Measurements from ENCODE around the gene HEATR1.
"Not testable (repeated sequence)": the region's sequence is repeated elsewhere in the genome, so short reads cannot be mapped to it uniquely, and the experiment has no call there.

Gene HEATR1

DNA sequence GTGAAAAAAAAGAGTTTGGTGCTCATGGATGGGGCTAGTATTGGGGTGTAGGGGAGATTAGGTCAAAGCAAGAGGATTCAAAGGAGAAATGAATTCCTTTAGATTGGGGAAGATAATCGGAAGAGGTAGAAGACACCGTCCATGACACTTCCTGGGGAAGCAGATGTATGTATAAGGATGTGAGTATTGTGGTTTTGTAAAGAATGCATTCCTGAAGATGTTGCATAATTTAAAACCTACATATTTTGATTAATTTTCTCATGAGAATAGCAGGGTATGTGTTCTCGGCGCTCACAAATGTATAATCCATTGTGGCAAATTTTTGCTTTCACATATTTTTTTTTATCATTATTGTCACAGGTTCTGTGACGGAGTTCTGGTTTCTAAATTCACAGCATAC lies 86.0 kb downstream of the HEATR1 start:
- 95% methylated on average over 5 of the region's 5 CpGs for WGBS
- H3K9me3 ChIP-seq (ENCODE audit: insufficient read depth, low read depth, low read length), result no peaks in the 10 kb centered on the region
- no peak overlapping the region for H3K9ac ChIP-seq (ENCODE audit: low read depth, low read length)
- peaks cover 2% of the 10 kb centered on the region; the same call in 1 of the 2 replicates for H3K27me3 ChIP-seq (ENCODE audit: insufficient read depth, low read length)
- H3K36me3 ChIP-seq (ENCODE audit: insufficient read depth, low read length), result no peaks in the 10 kb centered on the region
- no peak overlapping the region for H3K27ac ChIP-seq (ENCODE audit: low read depth, low read length)
- H3K4me3 ChIP-seq (ENCODE audit: low read length), result no peak overlapping the region
- peaks cover 10% of the 10 kb centered on the region; the same call in 1 of the 2 replicates for H3K4me1 ChIP-seq (ENCODE audit: insufficient read depth, low read length)

DNA sequence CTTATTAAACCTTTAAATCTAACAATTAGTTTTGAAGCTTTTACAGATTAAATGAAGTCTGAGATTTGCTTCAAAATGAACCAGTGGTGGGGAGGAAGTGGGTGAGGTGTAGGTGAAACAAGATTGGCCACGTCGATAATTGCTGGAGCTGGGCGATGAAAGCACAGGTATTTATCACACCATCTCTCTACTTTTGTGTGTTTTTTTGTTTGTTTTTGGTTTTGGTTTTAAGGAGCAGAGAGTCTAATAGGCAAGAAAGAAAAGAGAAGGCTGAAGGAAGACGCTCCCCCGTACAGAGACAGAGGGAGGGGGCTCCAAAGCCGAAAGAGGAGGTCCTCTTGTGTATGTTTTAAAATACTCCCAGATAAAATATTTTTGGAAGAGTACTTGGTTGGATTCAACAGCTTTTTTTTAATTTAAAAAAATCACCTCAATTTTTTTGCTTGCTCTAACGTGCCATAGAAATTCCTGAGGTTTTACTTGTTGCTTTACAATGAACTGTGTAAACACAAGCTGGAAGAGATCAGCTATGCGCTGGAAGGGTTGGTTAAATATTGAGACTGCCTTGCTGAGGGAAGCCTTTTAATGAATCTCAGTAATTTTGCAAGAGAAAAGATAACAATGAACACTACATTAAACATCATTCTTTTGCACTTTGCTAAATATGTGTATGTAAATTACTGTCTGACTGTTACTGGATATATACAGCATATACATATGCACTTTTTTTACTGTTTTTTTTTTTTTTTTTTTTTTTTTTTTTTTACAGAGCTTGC lies 87.2 kb downstream of the HEATR1 start:
- H3K9me3 ChIP-seq (ENCODE audit: insufficient read depth, low read depth, low read length), result no peaks in the 10 kb centered on the region
- H3K4me1 ChIP-seq (ENCODE audit: insufficient read depth, low read length), result peaks cover 10% of the 10 kb centered on the region; the same call in 1 of the 2 replicates
- no peak overlapping the region for H3K4me3 ChIP-seq (ENCODE audit: low read length)
- no peaks in the 10 kb centered on the region for H3K27me3 ChIP-seq (ENCODE audit: insufficient read depth, low read length)
- WGBS, result 59% methylated on average over 5 of the region's 8 CpGs
- H3K27ac ChIP-seq (ENCODE audit: low read depth, low read length), result no peak overlapping the region
- H3K36me3 ChIP-seq (ENCODE audit: insufficient read depth, low read length), result no peaks in the 10 kb centered on the region
- no peak overlapping the region for H3K9ac ChIP-seq (ENCODE audit: low read depth, low read length)

DNA sequence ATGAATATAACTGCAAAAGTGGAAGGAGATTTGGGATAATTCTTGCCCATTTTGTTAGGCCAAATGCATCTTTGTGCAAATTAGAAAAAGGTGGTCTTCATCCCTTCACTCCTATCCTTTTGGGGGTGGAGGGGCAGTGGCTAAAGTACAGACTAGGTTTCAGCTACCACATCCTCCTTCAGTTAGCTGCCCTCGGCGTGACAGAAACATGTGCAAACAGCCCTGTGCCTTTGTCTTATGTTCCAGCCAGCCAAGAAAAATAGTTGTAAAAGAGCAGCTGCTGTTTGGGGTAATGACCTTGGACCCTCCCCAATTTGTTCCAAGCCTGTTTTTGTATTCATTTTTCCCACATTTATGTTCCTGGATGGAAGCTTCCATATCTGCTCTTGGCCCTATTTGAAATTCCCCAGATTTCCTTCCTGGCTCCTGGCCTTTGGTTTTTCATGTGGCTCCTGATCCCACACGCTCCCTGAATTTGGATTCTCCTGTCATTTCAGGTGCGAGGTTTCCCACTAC lies 88.8 kb downstream of the HEATR1 start:
- Histone ChIP-seq H3K9me3 (ENCODE audit: insufficient read depth, low read depth, low read length) (no peaks in the 10 kb centered on the region), H3K4me1 (ENCODE audit: insufficient read depth, low read length) (peaks cover 10% of the 10 kb centered on the region; the same call in 1 of the 2 replicates), H3K9ac (ENCODE audit: low read depth, low read length) (no peak overlapping the region), H3K27ac (ENCODE audit: low read depth, low read length) (no peak overlapping the region), H3K36me3 (ENCODE audit: insufficient read depth, low read length) (no peaks in the 10 kb centered on the region), H3K27me3 (ENCODE audit: insufficient read depth, low read length) (no peaks in the 10 kb centered on the region), H3K4me3 (ENCODE audit: low read length) (no peak overlapping the region)
- 92% methylated on average over 4 of the region's 4 CpGs for WGBS

DNA sequence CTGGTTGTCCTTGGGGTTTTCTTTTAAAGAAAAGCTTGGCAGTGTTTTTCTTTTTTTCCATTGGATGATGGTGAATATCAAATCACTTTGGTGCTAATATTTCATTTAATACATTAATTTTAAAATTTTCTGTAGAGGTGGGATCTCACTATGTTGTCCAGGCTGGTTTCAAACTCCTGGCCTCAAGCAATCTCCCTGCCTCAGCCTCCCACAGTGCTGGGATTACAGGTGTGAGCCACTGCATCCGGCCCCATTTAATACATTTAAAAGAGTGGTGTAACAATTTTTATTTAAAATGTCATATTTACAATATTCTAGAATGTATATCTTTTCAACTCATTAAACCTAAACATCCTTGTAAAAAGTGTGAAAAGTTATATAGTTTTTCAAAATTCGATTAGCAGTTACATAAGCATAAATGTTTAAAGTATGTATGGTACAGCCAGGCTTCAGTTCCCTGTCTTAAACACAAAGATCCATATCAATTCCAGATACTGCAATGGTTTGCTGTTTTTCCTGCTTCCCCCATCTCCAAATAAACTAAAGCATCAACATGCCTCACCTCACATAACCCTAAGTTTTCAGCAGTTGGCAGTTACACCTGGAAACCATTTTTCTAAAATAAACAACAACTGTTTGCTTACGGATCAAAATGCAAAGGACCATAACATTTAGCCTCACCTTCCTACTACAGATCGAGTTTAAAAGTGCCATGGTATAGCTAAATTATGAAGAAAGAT lies 89.4 kb downstream of the HEATR1 start:
- H3K9me3 ChIP-seq (ENCODE audit: insufficient read depth, low read depth, low read length), result no peaks in the 10 kb centered on the region
- H3K36me3 ChIP-seq (ENCODE audit: insufficient read depth, low read length), result no peaks in the 10 kb centered on the region
- H3K27ac ChIP-seq (ENCODE audit: low read depth, low read length), result no peak overlapping the region
- 97% methylated on average over 2 of the region's 4 CpGs for WGBS
- peaks cover 10% of the 10 kb centered on the region; the same call in 1 of the 2 replicates for H3K4me1 ChIP-seq (ENCODE audit: insufficient read depth, low read length)
- no peaks in the 10 kb centered on the region for H3K27me3 ChIP-seq (ENCODE audit: insufficient read depth, low read length)
- H3K4me3 ChIP-seq (ENCODE audit: low read length), result no peak overlapping the region
- no peak overlapping the region for H3K9ac ChIP-seq (ENCODE audit: low read depth, low read length)

DNA sequence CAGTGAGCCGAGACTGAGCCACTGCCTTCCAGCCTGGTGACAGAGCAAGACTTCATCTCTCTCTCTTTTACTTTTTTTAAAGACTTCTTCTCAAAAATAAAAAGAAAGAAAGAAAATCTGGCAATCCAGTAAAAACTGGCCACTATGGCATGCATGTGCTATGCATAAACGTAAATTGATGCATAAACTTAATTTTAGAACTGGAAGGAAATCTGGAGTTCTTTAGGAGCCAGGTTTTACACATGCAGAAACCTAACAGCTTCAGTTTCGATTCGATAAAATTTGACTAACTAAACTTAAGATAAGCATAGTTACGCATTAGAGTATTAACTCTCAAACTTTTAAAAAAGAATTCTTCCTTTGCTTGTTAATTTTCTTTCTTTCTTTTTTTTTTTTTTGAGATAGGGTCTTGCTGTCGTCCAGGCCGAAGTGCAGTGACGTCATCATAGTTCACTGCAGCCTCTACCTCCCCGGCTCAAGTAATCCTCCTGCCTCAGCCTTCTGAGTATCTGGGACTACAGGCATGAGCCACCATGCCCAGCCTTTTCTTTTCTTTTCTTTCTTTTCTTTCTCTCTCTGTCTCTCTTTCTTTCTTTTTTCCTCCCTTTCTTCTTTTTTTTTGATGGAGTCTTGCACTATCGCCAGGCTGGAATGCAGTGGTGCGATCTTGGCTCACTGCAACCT lies 92.4 kb downstream of the HEATR1 start:
- H3K9ac ChIP-seq (ENCODE audit: low read depth, low read length), result no peak overlapping the region
- no peaks in the 10 kb centered on the region for H3K36me3 ChIP-seq (ENCODE audit: insufficient read depth, low read length)
- H3K27ac ChIP-seq (ENCODE audit: low read depth, low read length), result no peak overlapping the region
- H3K27me3 ChIP-seq (ENCODE audit: insufficient read depth, low read length), result no peaks in the 10 kb centered on the region
- H3K4me1 ChIP-seq (ENCODE audit: insufficient read depth, low read length), result peaks cover 4% of the 10 kb centered on the region; the same call in 1 of the 2 replicates
- H3K4me3 ChIP-seq (ENCODE audit: low read length), result no peak overlapping the region
- H3K9me3 ChIP-seq (ENCODE audit: insufficient read depth, low read depth, low read length), result no peaks in the 10 kb centered on the region
- WGBS, result 91% methylated on average over 11 of the region's 11 CpGs

DNA sequence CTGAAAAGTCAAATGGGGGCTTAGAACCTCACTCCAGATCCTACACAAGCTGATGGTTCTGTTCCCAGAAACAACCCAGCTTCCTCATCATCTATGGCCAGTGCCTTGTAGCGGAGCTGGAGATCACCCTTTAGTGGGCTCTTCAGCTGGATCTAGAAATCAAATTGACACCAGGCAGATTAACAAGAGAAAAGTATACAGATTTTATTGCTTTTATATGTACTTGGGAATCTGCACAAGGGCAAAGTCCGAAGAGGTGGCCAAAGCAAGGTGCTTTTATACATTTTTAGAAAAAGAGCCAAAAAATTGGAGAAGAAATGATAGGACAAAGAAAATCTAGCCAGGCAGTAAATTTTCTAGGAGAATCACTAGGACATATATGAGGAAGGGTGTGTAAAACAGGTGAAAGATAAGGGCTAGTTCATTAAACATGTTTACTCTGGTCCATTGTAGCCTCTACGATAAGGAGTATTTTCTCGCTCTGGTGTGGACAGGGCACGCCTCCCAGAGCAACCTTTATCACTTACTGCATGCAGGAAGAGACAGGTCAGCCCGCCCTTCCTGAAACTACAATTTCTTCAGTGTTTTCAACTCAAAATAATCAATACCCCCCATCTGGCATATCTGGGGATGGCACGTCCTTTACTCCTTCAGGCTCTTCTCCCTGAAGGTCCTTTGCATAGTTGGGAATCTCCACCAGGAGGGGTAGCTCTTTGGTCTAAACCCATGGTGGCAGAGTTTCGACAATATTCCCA lies 94.5 kb downstream of the HEATR1 start:
- no peak overlapping the region for H3K27ac ChIP-seq (ENCODE audit: low read depth, low read length)
- no peaks in the 10 kb centered on the region for H3K4me1 ChIP-seq (ENCODE audit: insufficient read depth, low read length)
- no peak overlapping the region for H3K4me3 ChIP-seq (ENCODE audit: low read length)
- no peaks in the 10 kb centered on the region for H3K9me3 ChIP-seq (ENCODE audit: insufficient read depth, low read depth, low read length)
- H3K36me3 ChIP-seq (ENCODE audit: insufficient read depth, low read length), result no peaks in the 10 kb centered on the region
- no peak overlapping the region for H3K9ac ChIP-seq (ENCODE audit: low read depth, low read length)
- H3K27me3 ChIP-seq (ENCODE audit: insufficient read depth, low read length), result no peaks in the 10 kb centered on the region
- WGBS, result 88% methylated on average over 8 of the region's 8 CpGs

DNA sequence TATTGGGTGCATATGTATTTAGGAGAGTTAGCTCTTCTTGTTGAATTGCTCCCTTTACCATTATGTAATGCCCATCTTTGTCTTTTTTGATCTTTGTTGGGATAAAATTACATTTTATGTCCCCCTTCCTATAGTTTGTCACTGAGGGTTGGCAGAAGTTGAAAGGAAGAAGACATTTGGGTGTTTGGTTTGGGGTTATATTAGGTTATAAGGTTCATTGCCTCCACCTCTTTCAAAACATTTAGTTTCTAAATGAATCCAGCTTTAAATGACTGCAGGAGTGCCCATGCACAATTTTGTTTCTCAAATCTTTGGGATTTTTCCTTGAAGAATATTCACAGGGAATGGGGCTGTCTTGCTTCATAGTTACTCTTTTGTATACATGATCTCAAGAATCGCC lies 95.1 kb downstream of the HEATR1 start:
- Histone ChIP-seq H3K4me3 (ENCODE audit: low read length) (no peak overlapping the region), H3K36me3 (ENCODE audit: insufficient read depth, low read length) (no peaks in the 10 kb centered on the region), H3K9me3 (ENCODE audit: insufficient read depth, low read depth, low read length) (no peaks in the 10 kb centered on the region), H3K27me3 (ENCODE audit: insufficient read depth, low read length) (no peaks in the 10 kb centered on the region), H3K9ac (ENCODE audit: low read depth, low read length) (no peak overlapping the region), H3K4me1 (ENCODE audit: insufficient read depth, low read length) (no peaks in the 10 kb centered on the region), H3K27ac (ENCODE audit: low read depth, low read length) (no peak overlapping the region)
- WGBS, result 85% methylated on average over 1 of the region's 1 CpG

DNA sequence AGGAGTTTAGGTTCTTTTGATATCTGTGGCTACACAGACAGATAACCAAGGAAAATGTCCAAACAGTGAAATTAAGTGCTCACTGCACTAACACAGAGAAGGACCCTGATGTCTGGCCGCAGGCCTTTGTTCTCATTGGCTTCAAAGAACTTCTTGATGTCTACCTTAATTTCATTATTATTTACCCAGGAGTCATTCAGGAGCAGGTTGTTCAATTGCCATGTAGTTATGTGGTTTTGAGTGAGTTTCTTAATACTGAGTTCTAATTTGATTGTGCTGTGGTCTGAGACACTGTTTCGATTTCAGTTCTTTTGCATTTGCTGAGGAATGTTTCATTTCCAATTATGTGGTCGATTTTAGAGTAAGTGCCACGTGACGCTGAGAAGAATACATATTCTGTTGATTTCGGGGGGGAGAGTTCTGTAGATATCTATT lies 95.7 kb downstream of the HEATR1 start:
- WGBS, result 94% methylated on average over 6 of the region's 6 CpGs
- no peak overlapping the region for H3K27ac ChIP-seq (ENCODE audit: low read depth, low read length)

DNA sequence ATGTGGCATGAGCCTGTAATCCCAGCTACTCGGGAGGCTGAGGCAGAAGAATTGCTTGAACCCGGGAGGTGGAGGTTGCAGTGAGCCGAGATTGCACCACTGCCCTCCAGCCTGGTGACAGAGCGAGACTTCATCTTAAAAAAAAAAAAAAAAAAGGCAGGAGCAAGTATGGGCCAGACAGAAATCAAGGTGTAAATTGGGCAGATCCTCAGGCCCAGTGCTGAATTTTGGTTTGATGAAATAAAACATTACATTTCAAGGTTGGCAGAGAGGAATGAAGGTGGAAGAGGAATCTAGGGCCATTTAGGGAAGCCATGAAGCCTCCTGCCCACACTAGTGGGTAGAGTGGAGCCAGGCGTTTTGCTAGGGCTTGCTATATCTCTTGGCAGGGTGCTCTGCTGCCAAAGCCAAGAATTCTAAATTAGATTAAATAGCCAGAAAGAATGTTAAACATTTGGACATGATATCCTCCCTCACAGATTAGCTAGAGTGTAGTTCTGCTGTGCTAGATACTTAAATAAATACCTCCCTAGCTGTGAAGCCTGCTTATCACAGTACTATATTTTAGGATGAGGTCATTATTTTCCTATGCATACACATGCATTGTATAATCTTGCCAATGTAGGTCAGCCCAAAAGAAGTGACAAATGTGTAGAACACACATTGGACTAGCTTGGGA lies 97.2 kb downstream of the HEATR1 start:
- 94% methylated on average over 5 of the region's 5 CpGs for WGBS
- Histone ChIP-seq H3K9me3 (ENCODE audit: insufficient read depth, low read depth, low read length) (no peaks in the 10 kb centered on the region), H3K27me3 (ENCODE audit: insufficient read depth, low read length) (no peaks in the 10 kb centered on the region), H3K4me1 (ENCODE audit: insufficient read depth, low read length) (peaks cover 8% of the 10 kb centered on the region; the same call in 1 of the 2 replicates), H3K27ac (ENCODE audit: low read depth, low read length) (no peak overlapping the region), H3K9ac (ENCODE audit: low read depth, low read length) (no peak overlapping the region), H3K4me3 (ENCODE audit: low read length) (no peak overlapping the region), H3K36me3 (ENCODE audit: insufficient read depth, low read length) (no peaks in the 10 kb centered on the region)

More for the DNA sequence above, 95.7 kb downstream of the HEATR1 start:
- Histone ChIP-seq H3K4me1 (ENCODE audit: insufficient read depth, low read length) (no peaks in the 10 kb centered on the region), H3K9ac (ENCODE audit: low read depth, low read length) (no peak overlapping the region), H3K36me3 (ENCODE audit: insufficient read depth, low read length) (no peaks in the 10 kb centered on the region), H3K27me3 (ENCODE audit: insufficient read depth, low read length) (no peaks in the 10 kb centered on the region), H3K9me3 (ENCODE audit: insufficient read depth, low read depth, low read length) (no peaks in the 10 kb centered on the region), H3K4me3 (ENCODE audit: low read length) (no peak overlapping the region)

DNA sequence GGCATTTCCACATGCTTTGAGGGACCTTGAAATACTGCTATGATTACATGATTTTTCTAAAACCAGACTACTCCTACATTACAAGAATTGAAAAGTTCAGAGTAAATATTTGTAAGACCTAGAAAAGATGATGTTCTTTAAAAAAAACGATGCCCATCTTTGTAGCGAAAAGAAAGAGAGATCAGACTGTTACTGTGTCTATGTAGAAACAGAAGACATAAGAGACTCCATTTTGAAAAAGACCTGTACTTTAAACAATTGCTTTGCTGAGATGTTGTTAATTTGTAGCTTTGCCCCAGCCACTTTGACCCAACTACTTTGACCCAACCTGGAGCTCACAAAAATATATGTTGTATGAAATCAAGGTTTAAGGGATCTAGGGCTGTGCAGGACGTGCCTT lies 100.0 kb downstream of the HEATR1 start:
- not testable (repeated sequence) for H3K4me1 ChIP-seq (ENCODE audit: insufficient read depth, low read length); H3K9ac ChIP-seq (ENCODE audit: low read depth, low read length); H3K4me3 ChIP-seq (ENCODE audit: low read length); H3K36me3 ChIP-seq (ENCODE audit: insufficient read depth, low read length); H3K27ac ChIP-seq (ENCODE audit: low read depth, low read length); H3K27me3 ChIP-seq (ENCODE audit: insufficient read depth, low read length); H3K9me3 ChIP-seq (ENCODE audit: insufficient read depth, low read depth, low read length)
- WGBS, result 99% methylated on average over 3 of the region's 3 CpGs

All from HUES64 (cell line).